AG04450 (cell line): ENCODE results near the gene BBS2. TPM values are rescaled to one million over a fixed set of nuclear protein-coding genes. Genes with fewer than 3 reads are reported as not detected.

Source experiments
- CTCF ChIA-PET: fragments of 300-600, 350-600 bp; formaldehyde crosslinking; extraction: SDS; loops from one replicate; lab custom pipeline; 2022; ENCODE audit warnings: antibody characterized with exemption, inconsistent platforms; lab: Charles Lee
- POLR2A ChIA-PET: fragments of 350-600 bp; formaldehyde crosslinking; extraction: SDS; loops from one replicate; lab custom pipeline; 2021; ENCODE audit warnings: antibody characterized with exemption, inconsistent platforms; lab: Yijun Ruan, JAX
- DNase-seq: peaks from one replicate; pipeline ENCODE4 v3.0.0-alpha.2; 2011; ENCODE audit warnings: low read depth, low spot score
- H3K27ac ChIP-seq: one replicate; pipeline ENCODE4 v1.5.1; 2012; ENCODE audit warnings: low read depth, low read length, control low read depth
- H3K27me3 ChIP-seq: one replicate; pipeline ENCODE4 v1.6.0; 2012; ENCODE audit warnings: low read length; ENCODE audit not compliant: control insufficient read depth, insufficient read depth
- H3K4me3 ChIP-seq: 2 replicates; pipeline ENCODE4 v1.5.1; 2011; ENCODE audit warnings: mild to moderate bottlenecking, low read depth, low read length, control low read depth
- H3K9me3 ChIP-seq: 2 replicates; pipeline ENCODE4 v1.5.1; 2012; ENCODE audit warnings: low read length; ENCODE audit not compliant: control insufficient read depth, insufficient read depth
- polyA plus RNA-seq: library from polyadenylated mRNA; depleted of rRNA; stranded (reverse); fragments of >200 nt; gene quantifications from 2 replicates; pipeline ENCODE4 v1.2.3, GENCODE V29; 2011
- TF ChIP-seq, protein P1 (sequence below): IDR thresholded peaks from 2 replicates; pipeline ENCODE4 v1.5.1; 2011; ENCODE audit warnings: low read depth, low read length, control low read depth, inconsistent platforms

BBS2 gene
- polyA plus RNA-seq, 1 experiment: 53.6 TPM

DNA sequence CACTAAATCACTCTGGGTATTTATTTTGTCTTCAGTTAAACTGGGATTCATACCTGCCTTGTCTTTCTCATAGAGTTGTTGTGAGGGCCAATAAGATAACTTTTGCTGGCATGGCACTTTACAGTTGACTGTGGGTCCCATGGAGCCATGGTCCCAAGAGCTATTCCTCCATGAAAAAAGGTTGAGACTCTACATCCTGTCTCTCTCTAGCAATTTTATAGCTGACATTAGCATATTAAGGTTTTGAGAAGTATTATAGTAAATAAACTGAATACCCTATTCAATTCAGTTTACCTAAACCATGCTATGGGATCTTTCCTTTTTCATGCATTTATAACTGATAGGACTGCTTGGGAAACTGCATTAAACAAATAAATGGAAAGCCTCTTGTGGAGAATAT lies 51.0 kb downstream of the BBS2 start:
- Histone ChIP-seq H3K9me3 (no peaks in the 10 kb centered on the region), H3K4me3 (no peak overlapping the region), H3K27me3 (no peaks in the 10 kb centered on the region), H3K27ac (no peak overlapping the region)
- TF ChIP-seq, protein P1, sequence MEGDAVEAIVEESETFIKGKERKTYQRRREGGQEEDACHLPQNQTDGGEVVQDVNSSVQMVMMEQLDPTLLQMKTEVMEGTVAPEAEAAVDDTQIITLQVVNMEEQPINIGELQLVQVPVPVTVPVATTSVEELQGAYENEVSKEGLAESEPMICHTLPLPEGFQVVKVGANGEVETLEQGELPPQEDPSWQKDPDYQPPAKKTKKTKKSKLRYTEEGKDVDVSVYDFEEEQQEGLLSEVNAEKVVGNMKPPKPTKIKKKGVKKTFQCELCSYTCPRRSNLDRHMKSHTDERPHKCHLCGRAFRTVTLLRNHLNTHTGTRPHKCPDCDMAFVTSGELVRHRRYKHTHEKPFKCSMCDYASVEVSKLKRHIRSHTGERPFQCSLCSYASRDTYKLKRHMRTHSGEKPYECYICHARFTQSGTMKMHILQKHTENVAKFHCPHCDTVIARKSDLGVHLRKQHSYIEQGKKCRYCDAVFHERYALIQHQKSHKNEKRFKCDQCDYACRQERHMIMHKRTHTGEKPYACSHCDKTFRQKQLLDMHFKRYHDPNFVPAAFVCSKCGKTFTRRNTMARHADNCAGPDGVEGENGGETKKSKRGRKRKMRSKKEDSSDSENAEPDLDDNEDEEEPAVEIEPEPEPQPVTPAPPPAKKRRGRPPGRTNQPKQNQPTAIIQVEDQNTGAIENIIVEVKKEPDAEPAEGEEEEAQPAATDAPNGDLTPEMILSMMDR: no peak
- ChIA-PET POLR2A (no interaction called here), CTCF (interaction anchor here (0.9 kb wide), 1 partner anchor 305 kb away, joined by 3 read pairs; no protein-coding TSS in a partner anchor)
- DNase-seq: no peak

DNA sequence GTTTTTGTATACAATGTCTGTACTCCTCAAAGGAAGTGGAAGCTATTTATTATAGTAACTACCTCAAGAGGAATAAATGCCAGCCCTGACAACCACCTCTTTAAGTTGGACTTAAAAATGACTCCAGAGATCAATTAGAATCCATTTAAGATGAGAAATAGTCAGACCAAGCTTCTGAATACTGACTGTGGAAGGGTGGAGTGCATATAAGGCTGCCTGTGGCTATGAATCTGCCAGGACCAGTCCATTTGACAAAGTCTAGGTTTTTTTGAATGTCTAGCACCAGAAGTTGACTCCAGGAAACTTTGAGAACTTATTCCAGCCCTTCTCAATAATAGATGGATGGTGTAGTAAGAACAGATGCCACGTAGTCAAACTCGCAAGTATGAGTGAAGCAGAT lies 53.5 kb downstream of the BBS2 start:
- CTCF ChIA-PET: interaction anchor here (0.5 to 1.1 kb wide), 2 partner anchors 236 to 240 kb away, joined by 3 to 4 read pairs; no protein-coding TSS in a partner anchor
- POLR2A ChIA-PET: no interaction called here
- H3K9me3 ChIP-seq: no peaks in the 10 kb centered on the region

DNA sequence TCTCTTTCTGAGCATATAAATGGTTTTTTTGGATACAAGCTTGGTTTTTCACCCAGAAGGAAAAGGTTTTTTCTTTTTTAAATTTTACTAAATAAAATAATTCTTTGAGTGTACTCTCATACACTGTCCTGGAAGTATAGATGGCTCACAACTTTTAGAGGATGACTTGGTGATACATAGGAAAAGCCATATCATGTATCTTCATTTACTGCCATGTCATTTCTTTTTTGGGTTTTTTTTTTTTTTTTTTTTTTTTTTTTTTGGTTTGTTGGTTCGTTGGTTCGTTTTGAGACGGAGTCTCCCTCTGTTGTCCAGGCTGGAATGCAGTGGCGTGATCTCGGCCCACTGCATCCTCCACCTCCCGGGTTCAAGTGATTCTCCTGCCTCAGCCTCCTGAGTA lies 56.7 kb downstream of the BBS2 start:
- H3K27ac ChIP-seq: no peak overlapping the region
- ChIA-PET POLR2A (interaction anchor here (0.7 kb wide), 1 partner anchor 16 kb away, joined by 3 read pairs; no protein-coding TSS in a partner anchor), CTCF (no interaction called here)
- no peaks in the 10 kb centered on the region for H3K9me3 ChIP-seq
- H3K27me3 ChIP-seq: no peaks in the 10 kb centered on the region
- DNase-seq: no peak
- no peak overlapping the region for H3K4me3 ChIP-seq
- TF ChIP-seq, protein P1: no peak

More for the DNA sequence above, 53.5 kb downstream of the BBS2 start:
- H3K27ac ChIP-seq: no peak overlapping the region
- no peak for DNase-seq
- TF ChIP-seq, protein P1: no peak
- no peaks in the 10 kb centered on the region for H3K27me3 ChIP-seq
- H3K4me3 ChIP-seq: no peak overlapping the region

DNA sequence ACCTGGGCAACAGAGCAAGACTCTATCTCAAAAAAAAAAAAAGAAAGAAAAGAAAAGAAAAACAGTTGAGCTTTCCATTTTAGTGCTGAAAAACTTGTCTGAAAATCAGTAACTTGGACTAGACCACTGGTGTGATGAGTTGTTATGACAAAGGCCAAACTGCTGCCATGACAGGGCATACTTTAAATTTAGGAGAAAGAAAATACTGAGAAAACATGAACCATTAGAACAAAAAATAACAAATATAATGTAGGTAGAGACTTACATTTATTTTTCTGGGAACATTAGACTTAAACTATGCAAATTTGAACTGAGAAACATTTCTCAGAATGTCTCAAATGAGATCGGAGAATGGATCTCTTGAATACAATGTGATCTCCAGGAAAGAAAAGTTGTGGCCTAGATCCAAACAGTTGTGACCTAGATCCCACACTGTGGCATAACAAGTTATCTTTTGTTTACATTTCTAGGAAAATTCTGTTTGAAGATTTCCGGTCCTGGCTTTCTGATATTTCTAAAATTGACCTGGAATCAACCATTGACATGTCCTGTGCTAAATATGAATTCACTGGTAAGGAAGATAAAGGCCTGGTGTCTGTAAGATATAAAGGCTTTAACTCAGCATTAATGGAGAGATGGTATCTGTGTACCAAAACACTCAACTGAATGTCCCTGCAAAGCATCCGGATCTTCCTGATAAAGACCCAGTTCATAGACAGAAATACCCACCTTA lies 57.6 kb downstream of the BBS2 start:
- ChIA-PET CTCF (no interaction called here), POLR2A (no interaction called here)
- TF ChIP-seq, protein P1: no peak
- Histone ChIP-seq H3K27ac (no peak overlapping the region), H3K27me3 (no peaks in the 10 kb centered on the region), H3K4me3 (no peak overlapping the region), H3K9me3 (no peaks in the 10 kb centered on the region)
- no peak for DNase-seq

DNA sequence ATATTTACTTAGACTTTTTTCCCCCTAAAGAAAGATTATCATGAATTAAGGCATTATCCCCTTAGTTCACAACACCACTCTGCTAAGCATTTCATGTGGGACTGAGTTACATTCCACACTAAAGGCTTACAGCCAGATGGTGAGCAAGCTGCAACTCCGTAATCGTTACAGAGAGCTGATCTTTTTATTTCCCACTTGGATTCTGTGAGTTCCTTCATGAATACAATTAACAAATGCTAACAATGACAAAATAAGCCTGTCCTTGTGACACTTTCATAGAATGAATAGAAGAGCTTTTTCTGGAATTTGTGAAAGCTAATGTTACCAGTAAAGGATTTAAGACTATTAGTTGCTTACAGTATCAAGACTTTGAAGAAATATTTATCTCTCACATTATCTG lies 59.7 kb downstream of the BBS2 start:
- Histone ChIP-seq H3K27ac (no peak overlapping the region), H3K9me3 (no peaks in the 10 kb centered on the region), H3K27me3 (no peaks in the 10 kb centered on the region), H3K4me3 (no peak overlapping the region)
- no peak for DNase-seq
- ChIA-PET CTCF (interaction anchor here (0.8 kb wide), 1 partner anchor 242 kb away, joined by 3 read pairs; no protein-coding TSS in a partner anchor), POLR2A (interaction anchor here (0.9 kb wide), 1 partner anchor 9 kb away, joined by 4 read pairs; the partner anchor contains the start of genes NUDT21 and OGFOD1)
- TF ChIP-seq, protein P1: no peak
